Measurements from ENCODE around the gene TMEM164.

TMEM164 gene

GRCh38 chrX:110003167-110004156 lies 548 bp downstream of the TMEM164 start:
- in situ Hi-C loops (cut with HindIII; ENCODE audit: low sequenced_read_pairs): no loop called here

DNA sequence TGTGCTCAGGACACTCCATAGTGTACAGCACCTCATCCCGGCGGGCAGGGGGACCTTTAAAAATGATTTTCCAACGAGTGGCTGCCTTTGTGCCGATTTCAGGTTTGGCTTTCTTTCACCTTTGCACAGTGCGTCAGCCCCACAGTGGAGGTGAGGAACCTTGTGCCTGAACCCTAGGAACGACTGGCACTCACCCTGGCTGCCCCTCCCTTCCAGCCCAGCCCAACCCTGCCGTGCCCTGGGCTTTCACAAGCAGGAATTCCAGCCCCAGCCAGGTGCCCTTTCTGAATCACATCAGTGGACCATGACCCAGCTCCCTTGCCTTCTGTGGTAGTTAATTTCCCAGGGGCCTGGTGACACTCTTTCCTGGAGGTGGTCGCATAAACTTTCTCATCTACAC lies 1.3 kb downstream of the TMEM164 start:
- in situ Hi-C loops (cut with HindIII; ENCODE audit: low sequenced_read_pairs): no loop called here

GRCh38 chrX:110004731-110005369 lies 1.9 kb downstream of the TMEM164 start:
- in situ Hi-C loops (cut with HindIII; ENCODE audit: low sequenced_read_pairs): no loop called here

- in situ Hi-C loops (cut with HindIII; ENCODE audit: low sequenced_read_pairs): no loop called here
These were observed 3.2 kb downstream of the TMEM164 start for GRCh38 chrX:110006161-110006560.

- in situ Hi-C loops (cut with HindIII; ENCODE audit: low sequenced_read_pairs): no loop called here
These were observed 4.0 kb downstream of the TMEM164 start for GRCh38 chrX:110006821-110007375.

DNA sequence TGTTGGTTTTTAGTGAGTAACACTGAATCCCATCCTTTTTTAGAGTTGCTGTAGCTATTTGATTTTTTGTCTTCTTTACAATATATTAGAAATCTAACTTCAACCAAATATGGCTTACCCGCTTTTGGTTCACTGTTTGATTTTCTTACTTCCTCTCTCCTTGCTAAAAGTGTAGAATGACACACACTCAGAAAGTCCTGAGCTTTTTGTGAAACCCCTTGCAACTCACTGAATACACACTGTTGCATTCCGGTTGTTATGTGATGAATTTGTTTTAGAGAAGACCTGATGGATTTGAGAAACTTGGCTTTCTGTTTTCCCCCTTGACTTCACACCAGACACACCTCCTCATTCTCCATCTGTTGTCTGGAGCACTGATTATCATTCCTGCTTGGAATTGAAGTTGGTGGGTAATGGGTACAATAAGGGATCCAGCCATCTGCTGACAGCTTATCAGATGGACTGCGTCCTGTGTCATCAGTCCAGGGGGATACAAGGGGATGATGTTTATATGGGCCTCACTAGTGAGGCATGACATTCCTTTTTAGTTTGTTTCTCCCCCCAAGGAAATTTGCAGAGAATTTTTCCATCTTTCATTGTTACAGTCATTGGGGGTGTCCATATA lies 5.2 kb downstream of the TMEM164 start:
- in situ Hi-C loops (cut with HindIII; ENCODE audit: low sequenced_read_pairs): no loop called here

DNA sequence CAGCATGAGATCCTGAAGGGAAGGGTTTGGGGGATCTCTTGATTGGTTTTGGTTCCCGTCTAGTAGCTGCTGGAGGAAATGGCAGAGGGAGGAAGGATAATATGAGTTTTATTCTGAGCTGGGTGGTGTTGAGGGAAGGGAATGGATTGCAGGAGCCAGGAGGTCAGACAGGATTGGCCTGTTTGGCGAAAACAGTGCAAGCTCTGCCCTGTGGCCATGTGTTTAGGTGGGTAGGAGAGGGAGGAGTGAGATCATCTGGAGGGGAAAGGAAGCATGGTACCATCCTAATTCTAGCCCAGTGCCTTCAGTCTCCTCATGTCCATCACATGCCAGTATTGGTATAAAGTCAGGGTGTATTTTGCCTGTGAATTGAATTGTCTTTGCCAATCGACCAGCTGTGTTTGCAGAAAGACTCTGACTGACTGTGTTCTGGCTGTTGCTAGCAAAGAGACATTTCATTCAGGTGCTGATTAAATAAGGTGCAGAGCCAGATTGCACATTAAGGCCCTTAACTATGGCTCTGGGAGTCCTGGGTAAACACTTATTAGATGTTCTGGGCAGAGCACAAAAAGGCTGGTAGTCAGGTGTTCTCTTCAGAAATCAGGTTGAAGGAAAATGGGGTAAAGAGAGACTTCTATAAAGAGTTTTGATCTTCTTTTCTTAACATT lies 10.0 kb downstream of the TMEM164 start:
- in situ Hi-C loops (cut with HindIII; ENCODE audit: low sequenced_read_pairs): no loop called here

DNA sequence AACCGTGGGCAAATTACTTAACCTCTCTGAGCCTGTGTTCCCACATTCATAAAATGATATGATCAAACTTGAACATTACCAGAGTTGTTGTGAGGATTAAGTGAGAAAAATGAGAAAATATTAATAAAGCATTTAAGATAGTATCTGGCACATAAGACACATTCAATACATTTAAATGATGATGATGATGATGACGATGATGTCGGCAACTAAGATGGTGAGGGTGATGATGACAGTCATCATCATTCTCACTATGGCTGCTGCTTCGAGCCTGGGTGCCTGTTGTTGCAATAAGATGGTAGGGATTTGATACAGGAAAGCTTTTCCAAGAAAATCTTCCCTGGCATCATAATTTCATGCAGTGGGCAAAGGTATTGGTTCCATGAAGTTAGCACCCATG lies 11.1 kb downstream of the TMEM164 start:
- in situ Hi-C loops (cut with HindIII; ENCODE audit: low sequenced_read_pairs): no loop called here

DNA sequence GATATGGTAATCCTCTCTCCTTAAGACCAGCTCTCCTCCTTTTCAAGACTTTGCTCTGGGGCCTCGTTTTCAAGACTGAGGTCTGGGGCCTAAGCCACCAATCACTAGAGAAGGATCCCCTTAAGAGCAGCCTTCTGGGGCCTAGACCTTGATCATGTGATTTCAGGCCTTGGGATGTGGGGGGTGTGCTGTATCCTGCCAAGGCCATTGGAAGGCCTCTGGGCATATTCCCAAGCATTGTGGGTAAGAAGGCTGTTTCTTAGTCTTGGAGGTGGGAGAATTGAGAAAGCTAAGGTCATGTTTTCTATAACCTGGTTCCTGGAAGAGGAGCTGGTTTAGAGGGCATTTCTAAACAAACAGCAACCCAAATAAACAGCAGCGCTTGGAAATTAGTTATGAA lies 12.1 kb downstream of the TMEM164 start:
- in situ Hi-C loops (cut with HindIII; ENCODE audit: low sequenced_read_pairs): no loop called here

DNA sequence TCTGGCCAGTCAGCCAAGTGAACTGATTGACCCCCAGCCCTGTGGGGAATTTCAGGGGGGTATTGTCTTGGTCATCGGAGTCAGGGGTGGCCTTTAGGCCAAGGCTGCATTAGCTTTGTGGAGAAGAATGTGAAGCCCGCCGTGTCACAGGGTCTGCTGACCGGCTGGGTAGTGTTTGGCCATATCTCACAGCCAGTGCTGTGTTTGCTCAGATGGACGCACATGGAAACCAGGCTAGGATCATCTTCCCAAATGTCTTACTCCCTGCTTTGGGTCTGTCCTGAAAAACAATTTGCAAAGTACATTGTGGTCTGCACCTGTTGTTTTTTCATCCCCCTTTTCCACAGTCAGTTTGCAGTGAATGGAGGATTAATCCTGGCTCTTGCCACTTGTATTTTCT lies 13.0 kb downstream of the TMEM164 start:
- in situ Hi-C loops (cut with HindIII; ENCODE audit: low sequenced_read_pairs): no loop called here

DNA sequence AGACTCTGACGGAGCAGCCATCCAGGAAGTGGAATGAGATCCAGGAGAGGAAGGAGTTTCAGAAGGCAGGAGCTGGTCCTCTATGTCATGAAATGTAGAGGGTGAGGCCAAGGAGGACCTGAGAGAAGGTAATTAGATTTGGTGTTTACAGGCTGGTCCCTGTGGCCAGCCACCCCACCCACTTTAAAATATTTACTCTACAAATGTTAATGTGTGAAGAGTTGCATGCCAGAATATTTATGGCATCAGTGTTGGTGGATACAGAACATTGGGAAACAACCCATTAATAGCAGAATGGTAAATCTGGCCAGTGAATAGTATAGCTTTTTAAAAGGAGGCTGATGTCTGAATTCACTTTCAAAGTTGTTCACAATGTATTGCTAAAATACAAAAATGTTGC lies 17.6 kb downstream of the TMEM164 start:
- in situ Hi-C loops (cut with HindIII; ENCODE audit: low sequenced_read_pairs): no loop called here

DNA sequence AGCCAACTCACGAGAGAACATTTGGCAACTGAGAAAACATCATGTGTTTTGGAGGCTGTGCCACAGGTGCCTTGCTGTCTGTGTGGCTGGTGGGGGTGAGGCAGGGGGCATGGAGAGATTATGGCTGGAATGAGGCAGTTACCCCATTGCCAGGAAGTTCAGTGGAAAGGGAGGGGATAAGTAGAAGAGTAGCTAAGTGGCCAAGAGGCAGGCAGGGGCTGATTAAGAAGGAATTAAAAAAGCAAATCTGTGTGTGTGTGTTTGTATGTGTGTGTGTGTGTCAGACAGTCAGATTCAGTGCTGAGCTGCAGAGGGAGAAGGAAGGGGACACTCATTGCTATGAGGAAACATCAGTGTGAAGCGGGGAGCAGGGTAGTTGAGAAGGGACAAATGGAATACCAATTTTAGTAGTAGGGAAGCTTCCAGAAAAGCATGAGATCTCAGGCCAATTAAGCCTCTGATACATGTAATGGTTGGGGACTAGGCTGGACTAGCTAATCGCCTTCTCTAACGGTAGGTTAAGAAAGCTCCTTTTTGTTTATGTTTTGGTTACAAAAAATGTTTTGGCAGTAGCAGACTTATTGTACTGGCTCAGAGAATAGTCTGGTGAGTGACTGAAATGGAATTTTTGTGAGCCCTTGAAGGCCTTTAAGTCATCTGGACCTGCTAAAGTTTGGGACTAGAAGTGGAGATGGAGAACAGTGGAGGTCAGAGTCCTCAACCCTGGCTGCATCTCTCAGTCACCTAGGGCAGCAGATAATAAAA lies 18.5 kb downstream of the TMEM164 start:
- in situ Hi-C loops (cut with HindIII; ENCODE audit: low sequenced_read_pairs): no loop called here

DNA sequence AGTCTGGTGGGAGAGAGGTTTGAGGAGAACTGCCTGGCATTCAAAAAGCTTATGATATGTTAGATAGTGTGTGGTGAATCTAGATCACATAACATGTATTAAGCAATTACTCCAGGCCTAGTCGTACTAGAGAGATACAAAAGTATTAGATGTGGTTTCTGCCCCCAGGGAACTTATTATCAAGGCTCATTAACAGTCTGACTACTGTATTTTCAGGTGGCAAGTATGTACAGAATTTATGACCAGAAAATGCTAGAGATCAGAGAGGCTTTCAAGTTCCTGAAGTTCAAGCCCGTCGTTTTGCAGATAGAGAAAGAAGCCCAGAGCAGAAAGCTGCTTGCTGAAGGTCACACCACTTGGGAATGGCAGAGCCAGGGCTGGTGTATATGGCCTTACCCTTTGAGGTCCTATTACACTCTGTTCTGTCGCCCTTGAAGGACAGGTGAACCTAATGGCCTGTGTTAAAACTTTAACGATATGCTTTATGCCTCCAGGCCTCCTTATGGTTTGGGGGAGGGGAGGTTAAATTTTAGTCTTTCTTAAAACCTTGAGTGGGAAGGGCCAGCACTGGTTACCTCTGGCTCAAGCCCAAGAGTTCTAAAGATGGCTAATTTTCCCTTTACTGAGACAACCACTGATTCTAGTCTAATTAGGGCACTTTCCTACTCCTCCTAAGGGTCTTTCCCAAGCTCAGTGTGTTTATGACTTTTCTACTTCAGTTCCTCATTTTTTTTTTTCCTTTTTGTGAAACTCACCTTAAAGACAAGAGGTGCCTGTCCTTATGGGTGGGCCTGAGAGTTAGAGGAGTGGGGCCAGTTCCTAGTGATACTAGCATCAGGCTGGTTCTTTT lies 19.9 kb downstream of the TMEM164 start:
- in situ Hi-C loops (cut with HindIII; ENCODE audit: low sequenced_read_pairs): no loop called here

DNA sequence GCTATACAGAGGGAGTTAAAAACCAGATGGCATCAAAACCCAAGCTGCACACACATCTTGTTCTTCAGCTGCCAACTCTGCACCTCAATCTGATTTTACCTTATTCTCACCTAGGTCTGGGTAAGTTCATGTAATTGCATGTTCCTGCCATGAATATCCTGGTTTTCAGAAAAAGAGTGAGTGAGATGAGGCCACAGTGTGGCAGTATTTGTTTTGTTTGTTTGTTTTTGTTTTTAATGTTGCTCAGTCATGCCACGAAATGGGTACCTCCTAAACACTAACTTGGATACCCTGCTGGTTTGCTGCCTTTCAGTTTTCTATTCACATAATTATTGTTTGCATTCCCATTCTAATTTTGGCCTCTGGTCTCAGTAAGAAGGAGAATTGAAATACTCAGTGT lies 22.5 kb downstream of the TMEM164 start:
- in situ Hi-C loops (cut with HindIII; ENCODE audit: low sequenced_read_pairs): no loop called here

DNA sequence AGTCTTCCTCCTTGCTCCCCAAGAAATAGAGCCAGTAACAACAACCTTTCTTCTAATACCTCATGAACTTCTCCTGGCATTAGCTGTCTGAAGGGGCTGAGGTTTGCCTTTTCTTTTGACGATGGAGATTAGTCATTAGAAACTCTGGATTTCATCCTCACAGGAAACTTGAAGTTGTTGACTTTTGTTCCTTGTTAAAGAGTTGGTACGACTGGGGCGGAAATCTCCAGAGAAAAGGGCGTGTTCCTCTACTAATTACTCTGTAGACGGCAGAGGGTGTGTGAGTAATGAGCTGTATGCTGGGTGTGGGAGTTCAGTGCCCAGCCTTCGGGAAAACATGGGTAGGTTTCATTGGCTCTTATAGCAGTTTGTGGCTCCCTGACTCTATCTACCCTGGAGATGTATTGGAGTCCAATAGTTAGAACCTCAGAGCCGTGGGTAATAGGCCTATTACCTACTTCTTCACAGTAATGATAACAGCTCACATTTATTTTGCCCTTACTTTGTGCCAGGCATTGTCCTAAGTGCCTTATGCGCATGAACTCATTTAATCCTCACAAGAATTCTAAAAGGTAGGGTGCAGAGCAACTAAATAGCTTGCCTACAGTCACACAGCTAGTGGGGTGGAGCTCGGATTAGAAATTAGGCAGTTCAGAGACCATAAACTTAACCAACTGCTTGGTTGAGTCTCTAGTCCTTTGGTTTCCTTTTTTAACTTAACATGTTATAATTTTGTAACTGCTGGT lies 23.4 kb downstream of the TMEM164 start:
- in situ Hi-C loops (cut with HindIII; ENCODE audit: low sequenced_read_pairs): no loop called here

GRCh38 chrX:110032534-110033147 lies 29.7 kb downstream of the TMEM164 start:
- in situ Hi-C loops (cut with HindIII; ENCODE audit: low sequenced_read_pairs): no loop called here

DNA sequence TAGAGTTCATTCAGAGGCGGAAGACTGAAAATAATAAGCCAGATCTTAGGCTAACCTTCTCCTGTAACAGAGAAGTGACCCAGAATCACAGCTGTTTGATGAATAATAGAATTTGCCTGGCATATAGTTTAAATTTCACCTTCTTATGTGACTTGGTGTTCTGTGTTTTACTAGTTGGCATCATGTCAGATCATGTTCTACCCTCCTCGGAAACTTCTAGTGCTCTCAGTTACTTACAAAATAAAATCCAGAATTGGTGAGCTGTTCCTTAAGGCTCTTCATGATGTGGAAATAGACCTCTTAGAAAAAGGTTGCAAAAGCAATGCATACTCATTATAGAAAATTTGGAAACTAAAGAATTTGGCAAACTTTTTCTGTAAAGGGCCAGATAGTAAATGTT lies 31.1 kb downstream of the TMEM164 start:
- in situ Hi-C loops (cut with HindIII; ENCODE audit: low sequenced_read_pairs): no loop called here
